Kasumi-1 (cell line): Measurements from ENCODE around the gene KIRREL1.

Source experiments
- DNase-seq, 2 experiments: peaks; one replicate each; lab custom pipeline; 2025; lab: John Stamatoyannopoulos, UW

Gene KIRREL1

GRCh38 chr1:158007667-158008386 is 14.4 kb downstream of the KIRREL1 start:
- no peak for DNase-seq

DNA sequence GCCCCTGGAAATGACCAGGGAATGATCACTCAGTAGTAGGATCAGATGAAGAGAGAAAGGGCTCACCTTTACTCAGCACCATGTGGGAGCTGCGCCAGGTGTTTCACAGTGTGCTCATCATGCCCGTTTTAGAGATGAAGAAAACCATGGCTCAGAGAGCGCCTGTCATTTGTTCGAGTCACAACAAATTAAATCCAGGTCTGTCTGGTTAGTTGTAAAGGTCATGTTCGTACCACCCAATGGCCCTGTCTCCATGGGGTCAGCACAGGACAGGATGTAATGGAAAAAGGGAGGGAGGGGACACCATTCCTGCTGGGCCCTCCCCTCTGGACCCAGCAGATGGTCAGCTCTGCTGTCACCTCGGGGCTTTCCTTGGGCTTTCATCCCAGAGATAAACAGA is 15.2 kb downstream of the KIRREL1 start:
- DNase-seq, result no peak

DNA sequence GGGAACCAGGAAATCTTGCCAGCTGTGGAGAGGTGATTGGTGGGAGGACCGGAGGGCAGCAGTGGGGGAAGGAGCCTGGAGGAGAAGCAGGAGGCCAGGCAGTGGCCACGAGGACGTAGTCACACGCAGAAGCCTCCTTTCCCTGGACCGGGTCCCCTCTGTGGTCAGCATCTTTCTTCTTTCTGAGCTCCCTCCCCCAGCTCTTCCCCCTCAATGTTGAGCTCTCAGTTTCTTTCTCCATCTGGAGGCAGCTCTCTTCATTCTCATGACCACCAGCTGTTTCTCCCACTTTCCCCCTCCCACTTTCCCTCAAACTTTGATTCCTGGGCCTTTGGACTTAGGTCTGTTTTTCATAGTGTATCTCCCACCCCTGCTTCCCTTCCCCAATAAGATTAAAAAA is 18.3 kb downstream of the KIRREL1 start:
- no peak for DNase-seq

DNA sequence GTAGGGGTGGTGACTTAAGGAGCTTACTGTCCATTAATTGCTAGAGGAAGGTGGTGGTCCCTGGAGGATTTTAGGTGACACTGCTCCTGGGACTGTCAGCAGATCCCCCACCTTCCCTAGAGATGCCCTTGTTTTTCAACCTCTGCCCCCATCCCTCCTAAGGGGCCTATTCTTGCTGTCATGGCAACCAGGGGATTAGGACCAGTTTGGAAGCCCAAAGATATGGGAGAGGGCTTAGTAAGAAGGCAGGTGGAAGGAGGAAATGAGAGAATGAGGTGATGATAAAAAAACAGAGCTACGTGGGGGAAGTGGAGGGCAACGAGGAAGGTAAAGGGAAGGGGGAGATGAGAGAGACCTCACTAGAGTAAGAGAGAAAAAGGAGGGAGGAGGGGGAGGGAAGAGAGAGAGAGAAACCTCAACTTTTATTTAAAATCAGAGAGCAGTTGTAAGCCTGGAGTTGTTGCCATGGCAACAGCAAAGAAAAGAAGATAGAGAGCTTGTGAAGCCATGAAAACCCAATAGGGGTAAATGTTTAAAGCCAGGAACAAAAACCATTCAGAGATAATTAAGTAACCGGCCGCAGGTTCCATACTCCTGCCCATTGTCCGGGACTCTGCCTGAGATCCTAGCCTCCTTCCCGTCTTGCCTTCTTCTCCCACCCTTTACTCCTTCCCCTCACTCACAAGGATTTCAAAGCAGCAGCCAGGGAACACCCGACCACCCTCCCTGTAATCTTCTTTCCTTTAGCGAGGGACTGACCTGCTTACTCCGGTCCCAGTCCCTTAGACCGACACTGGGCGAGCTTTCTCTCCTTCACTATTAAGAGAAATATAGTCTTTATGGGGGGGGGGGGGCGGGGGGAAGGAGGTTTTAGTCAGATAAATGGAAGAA is 20.6 kb downstream of the KIRREL1 start:
- DNase-seq, result no peak

DNA sequence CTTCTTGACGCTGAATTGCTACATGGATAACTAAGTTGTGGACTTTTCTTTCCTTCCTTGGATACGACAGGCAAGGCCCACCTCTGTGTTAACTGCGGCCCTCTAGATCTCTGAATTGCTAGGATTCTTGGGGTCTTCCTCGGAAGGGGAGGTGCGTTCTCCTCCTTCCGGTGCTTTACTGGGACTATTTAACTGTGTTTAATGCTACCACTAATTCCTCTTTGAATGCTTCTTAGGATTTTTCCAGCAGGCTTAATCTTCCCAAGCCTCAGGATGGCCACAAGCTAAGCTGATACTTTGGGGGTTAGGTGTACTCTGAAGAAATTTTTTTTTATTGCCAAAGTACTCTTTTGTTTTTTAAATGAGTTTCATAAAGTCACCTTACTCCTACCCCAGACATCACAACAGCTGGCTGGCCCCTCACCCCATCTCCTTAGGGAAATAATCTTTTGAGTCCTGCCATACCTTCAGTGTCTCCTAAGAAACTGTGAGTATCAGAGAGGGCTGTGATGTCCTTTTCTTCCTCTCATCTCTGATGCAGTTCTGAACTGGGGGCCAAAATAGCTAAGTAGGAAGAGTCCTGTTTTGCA is 21.4 kb downstream of the KIRREL1 start:
- no peak for DNase-seq

- no peak for DNase-seq
These were observed 23.3 kb downstream of the KIRREL1 start for GRCh38 chr1:158016651-158017335.

DNA sequence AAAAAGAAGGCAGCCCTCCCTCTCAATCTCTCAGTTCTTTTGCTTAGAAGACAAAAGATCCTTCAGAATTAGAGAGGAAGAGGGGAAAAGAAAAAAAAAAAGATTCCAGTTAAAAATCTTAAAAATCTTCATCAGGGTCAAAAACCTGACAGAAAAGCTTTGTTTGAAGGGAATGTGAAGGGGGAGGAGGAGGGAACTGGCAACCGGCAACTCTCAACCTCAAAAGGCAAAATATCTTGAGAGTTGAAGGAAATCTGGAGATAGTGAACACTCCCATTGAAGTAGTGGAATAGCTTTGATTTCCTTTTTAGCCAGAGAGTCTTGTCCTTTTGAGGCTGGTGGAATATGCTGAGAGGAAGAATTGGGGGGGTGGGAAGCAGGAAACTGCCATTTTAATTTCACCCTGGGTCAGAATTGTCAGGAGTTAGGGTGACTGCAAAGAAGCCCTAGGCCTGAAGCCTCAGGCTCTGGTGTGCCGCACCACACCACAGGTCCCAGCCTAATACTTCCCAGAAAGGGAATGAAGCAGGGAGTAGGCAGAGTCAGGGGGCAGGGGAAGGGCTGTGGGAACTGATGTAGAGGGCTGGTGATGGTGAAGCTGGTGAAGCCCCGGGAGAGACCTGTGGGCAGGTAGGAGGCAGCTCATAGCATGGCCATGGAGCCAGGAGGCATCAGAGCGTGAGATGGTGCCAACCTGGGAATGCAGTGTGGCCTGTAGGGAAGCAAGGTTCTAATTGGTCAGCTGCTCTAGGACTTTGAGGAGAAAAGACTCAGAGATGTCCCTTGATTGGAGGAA is 24.6 kb downstream of the KIRREL1 start:
- DNase-seq, result no peak

GRCh38 chr1:158019171-158019868 is 25.9 kb downstream of the KIRREL1 start:
- DNase-seq, result no peak

GRCh38 chr1:158020259-158020885 is 26.9 kb downstream of the KIRREL1 start:
- no peak for DNase-seq

- no peak for DNase-seq
These were observed 27.6 kb downstream of the KIRREL1 start for GRCh38 chr1:158020886-158021620.

GRCh38 chr1:158021721-158022120 is 28.3 kb downstream of the KIRREL1 start:
- DNase-seq, result no peak

GRCh38 chr1:158022554-158023312 is 29.3 kb downstream of the KIRREL1 start:
- DNase-seq, result no peak

DNA sequence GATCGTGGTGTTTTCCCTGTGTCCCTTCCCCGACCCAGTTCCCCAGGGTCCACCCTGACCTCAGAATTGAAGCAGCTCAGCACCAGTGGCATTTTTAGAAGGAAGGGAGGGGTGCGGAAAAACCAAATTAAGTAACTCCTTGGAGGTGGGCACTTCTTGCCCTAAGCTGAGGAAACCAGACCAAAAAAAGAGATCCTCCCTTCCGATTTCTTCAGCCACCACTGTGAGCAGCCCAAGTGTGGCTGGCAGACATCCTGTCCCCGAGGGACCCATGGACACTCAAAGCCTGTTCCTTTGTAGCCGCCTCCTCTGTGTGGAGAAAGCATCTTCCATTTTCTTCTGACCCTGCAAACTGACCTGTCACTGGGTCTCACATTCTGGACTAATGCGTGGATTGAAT is 31.3 kb downstream of the KIRREL1 start:
- no peak for DNase-seq

DNA sequence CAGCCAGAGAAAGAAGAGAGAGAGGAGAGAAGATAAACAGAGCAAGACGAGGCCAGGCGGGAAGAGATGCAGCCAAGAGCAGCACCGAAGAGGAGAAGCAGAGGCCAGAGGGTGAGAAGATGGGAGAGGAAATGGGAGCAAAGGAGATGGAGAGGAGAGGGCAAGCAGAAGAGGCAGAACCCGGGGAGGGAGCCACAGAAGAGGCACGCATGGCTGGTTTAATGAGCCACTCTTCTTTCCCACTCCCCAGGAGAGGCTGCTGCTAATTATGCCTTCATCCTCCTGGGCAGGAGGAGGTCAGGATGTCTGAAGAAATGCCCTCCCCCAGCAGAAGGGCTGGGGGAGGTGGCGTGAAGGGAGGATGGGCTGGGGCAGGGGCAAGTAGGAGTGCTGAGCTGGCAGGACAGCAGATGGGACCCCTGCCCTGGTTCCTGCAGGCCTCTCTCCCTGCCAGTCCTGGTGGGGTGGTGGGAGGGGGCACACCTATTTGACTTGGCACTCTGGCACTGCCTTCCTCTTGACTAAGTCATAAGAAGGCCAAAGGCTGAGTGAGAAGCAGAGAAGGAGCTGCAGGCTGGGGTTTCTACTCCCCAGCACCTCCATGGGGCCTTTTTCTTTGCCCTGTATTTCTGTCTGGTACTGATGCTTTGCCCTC is 32.3 kb downstream of the KIRREL1 start:
- no peak for DNase-seq

DNA sequence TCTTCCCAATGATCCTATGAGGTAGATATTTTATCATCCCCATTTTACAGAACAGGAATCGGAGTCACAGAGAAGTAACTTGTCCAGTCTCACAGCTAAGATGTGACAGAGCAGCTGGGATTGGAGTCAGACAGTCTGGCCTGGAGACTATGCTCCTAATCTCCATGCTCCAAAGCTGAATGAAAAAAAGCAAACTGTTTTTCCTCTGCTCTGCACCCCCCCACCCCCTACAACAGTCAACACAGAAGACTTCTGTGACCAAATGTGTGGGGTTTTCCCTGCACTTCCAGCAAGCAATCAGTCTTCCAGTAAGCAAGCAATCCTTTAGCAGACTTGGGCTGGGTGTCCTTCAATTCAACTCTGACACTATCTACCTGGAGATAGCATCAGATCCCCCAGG is 33.2 kb downstream of the KIRREL1 start:
- DNase-seq, result no peak

GRCh38 chr1:158027508-158027907 is 34.1 kb downstream of the KIRREL1 start:
- no peak for DNase-seq

- no peak for DNase-seq
These were observed 35.5 kb downstream of the KIRREL1 start for GRCh38 chr1:158028969-158029368.

DNA sequence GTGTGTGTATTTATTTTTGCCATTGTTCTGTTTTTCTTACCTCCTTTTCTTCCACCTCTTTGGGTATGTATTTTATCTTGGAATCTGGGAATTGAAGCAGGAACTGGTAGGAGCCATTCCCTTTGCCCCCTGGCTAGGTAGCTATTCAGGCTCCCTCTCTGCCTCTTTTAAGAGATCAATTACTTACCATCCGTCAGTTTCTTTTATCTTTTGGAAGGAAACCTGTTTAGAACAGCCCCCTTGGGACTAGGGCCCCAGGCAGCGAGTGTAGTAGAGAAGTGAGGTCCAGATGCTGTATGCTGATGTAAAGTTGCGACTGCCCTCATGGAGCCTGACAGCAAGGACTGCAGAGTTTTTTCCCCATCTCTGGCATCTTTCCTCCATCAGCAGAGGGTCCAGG is 41.6 kb downstream of the KIRREL1 start:
- DNase-seq, result no peak
